GM21447 (cell line): ENCODE results near the gene ANKRD30BL.
"Not testable (repeated sequence)": the region's sequence is repeated elsewhere in the genome, so short reads cannot be mapped to it uniquely, and the experiment has no call there.

Experiments used
- ATAC-seq: cut with Tn5 transposase; IDR thresholded peaks from one replicate; pipeline ENCODE4 v1.9.1; 2021; ENCODE audit not compliant: unreplicated experiment

The ANKRD30BL gene

GRCh38 chr2:132161161-132162124, at the start of gene ANKRD30BL:
Gene ANKRD30BL (minus strand): TSS chr2:132161952. CDS start chr2:132161705, 247 bp downstream.
- not testable (repeated sequence) for ATAC-seq

DNA sequence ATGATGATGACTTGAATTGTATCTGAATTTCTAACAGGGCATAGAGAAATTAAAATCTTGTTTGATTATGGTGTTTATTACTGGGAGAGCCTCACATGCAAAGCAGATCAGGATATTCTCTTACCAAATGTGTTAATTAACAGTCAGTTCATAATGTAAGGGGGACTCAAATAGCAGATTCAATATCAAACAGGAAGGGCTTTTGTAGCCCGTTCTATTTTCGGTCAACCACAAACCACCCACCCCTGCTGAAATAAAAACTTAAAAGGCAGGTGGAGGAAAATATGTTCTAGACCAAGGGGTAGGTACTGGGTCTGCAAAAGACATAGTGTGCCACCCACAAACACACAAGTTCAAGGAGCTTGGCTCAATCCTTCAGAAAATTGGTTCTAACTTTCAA, 41.1 kb upstream of the ANKRD30BL start:
- ATAC-seq: not testable (repeated sequence)

GRCh38 chr2:132192854-132193253, 31.1 kb upstream of the ANKRD30BL start:
- not testable (repeated sequence) for ATAC-seq

GRCh38 chr2:132167100-132167499, 5.3 kb upstream of the ANKRD30BL start:
- ATAC-seq: not testable (repeated sequence)

DNA sequence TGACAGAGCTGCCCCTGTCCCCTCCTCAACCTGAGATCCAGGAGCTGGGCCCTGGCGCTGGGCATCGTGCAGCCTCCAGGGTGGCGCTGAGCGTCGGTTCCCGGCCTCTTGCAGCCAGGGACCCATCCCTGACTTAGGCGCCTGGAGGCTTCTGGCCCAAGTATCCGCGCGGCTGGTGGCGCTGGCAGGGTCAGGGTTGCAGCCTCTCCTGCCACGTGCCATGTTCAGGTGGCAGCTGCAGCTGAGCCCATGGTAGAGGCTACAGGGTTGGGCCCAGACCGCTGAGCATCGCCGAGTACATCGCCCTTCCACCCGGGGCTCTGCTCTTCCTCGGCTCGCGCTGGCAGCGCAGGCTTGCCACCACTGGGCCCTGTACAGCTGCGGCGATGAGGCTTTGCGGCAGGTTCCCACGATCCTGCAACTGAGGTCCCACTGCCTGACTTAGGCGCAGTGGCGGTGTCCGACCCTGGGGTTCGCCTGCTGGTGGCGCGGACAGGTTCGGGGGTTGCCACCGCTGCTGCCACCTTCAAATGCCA, 441 bp upstream of the ANKRD30BL start:
- not testable (repeated sequence) for ATAC-seq

DNA sequence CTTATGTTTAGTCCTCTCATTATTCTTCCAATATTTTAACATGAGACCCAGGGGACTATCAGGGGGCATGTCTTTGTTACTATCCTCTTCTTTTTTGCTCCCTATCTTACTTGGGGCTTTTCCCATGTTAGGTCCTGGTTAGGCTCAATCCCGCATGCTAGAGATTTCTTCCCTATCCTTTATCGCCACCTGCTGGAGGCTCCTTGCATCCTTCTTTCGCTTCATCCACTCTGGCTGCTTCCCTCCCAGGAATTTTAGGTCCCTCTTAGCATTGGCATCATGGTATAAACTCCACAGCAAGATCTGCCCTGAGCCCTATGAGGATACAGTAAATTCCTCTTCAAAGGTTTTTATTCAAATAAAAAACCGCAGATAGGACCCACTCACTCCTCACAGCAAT, 15.0 kb downstream of the ANKRD30BL start:
- not testable (repeated sequence) for ATAC-seq
